Suppressor macrophage (primary cell): Measurements from ENCODE around the gene ACAT1.
"Not testable (repeated sequence)": the region's sequence is repeated elsewhere in the genome, so short reads cannot be mapped to it uniquely, and the experiment has no call there.

ENCODE experiments used
- DNase-seq, 4 experiments: peaks; one replicate each; pipeline ENCODE4 v3.0.0-alpha.2; 2020 to 2022

Gene ACAT1

DNA sequence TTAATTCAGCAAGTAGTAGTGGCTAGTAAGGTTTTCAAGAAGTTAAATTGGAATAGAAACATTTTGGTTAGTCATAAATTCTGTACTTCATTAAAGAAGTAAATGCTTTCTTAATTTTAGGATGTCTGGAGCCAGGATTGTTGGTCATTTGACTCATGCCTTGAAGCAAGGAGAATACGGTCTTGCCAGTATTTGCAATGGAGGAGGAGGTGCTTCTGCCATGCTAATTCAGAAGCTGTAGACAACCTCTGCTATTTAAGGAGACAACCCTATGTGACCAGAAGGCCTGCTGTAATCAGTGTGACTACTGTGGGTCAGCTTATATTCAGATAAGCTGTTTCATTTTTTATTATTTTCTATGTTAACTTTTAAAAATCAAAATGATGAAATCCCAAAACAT is 25.8 kb downstream of the ACAT1 start:
- no peak for DNase-seq

GRCh38 chr11:108148556-108148955 is 27.2 kb downstream of the ACAT1 start:
- DNase-seq: no peak

DNA sequence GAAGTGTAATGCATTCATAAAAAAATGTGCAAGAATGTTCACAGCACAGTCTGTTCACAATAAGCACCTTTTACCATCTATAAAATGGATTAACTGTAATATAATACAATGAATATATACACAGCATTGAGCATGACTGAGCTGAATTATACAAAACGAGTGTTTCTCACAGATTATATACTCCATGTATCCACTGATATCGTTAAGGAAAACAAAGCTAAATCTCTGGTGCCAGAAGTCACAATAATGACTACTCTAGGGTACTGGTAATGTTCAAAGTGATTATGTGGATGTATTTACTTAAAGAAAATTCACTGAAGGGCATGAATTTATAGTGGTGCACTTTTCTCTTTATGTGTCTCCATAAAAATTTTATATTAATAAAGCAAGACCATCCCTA is 33.2 kb downstream of the ACAT1 start:
- no peak for DNase-seq

GRCh38 chr11:108160970-108161566 is 39.7 kb downstream of the ACAT1 start:
- peak; percentile 9 to 59 (median 46) for DNase-seq

- DNase-seq: not testable (repeated sequence)
Observed at GRCh38 chr11:108162878-108163277, 41.5 kb downstream of the ACAT1 start.

- DNase-seq: no peak
Observed at GRCh38 chr11:108167624-108168023, 46.3 kb downstream of the ACAT1 start.

GRCh38 chr11:108170184-108170583 is 48.8 kb downstream of the ACAT1 start:
- no peak for DNase-seq

DNA sequence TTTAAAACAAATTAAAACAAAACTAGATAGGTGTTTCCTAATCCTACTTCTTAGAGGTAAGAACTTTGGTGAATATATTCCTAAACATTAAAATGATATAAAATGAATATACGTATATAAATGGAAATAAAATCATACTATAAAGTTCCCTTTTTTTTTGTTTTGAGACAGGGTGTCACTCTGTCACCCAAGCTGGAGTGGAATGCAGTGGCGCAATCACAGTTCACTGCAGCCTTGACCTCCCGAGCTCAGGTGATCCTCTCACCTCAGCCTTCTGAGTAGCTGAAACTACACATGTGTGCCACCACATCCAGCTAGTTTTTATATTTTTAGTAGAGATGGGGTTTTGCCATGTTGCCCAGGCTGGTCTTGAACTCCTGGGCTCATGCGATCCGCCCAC is 56.2 kb downstream of the ACAT1 start:
- DNase-seq: no peak

GRCh38 chr11:108193725-108194124 is 72.4 kb downstream of the ACAT1 start:
- no peak for DNase-seq

DNA sequence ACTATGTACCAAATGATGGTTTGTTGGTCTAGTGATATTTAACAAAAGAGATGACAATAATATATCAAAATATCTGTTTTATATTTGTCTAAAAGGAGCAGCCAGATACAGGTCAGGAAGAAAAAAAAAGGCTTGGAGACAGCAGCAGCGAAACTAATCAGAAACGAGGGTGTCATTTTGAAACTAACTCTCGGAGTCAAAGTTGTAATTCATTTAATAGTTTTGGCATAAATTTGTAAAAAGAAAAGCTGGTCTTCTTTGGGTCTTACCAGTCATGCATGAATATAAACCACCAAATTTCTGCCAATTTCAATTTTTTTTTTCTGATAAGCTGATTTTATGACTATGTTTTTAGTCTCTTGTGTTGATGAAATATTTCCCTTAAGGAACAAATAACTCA is 75.5 kb downstream of the ACAT1 start:
- no peak for DNase-seq
